HEK293T (cell line): ENCODE results near the gene HPCAL1.

Source experiments
- CTCF ChIA-PET: fragments of 350-600 bp; formaldehyde crosslinking; extraction: SDS; loops from one replicate; lab custom pipeline; 2021; ENCODE audit warnings: antibody characterized with exemption, inconsistent platforms; lab: Yijun Ruan, JAX
- POLR2A ChIA-PET: fragments of 350-600 bp; formaldehyde crosslinking; extraction: SDS; loops from one replicate; lab custom pipeline; 2020; ENCODE audit warnings: antibody characterized with exemption, inconsistent platforms; lab: Yijun Ruan, JAX
- DNase-seq: peaks from one replicate; pipeline ENCODE4 v3.0.0; 2012; ENCODE audit warnings: mixed read lengths; ENCODE audit errors: extremely low spot score
- ARNT ChIP-seq: fragments of 450-650 bp; IDR thresholded peaks from 2 replicates; pipeline ENCODE4 v1.6.1; 2017; ENCODE audit warnings: mild to moderate bottlenecking
- BHLHE40 ChIP-seq: fragments of 450-650 bp; IDR thresholded peaks from 2 replicates; pipeline ENCODE4 v1.6.1; 2016; ENCODE audit warnings: mild to moderate bottlenecking, moderate library complexity, borderline replicate concordance
- CTBP1 ChIP-seq: fragments of 450-650 bp; IDR thresholded peaks from 2 replicates; pipeline ENCODE4 v1.6.1; 2016; ENCODE audit warnings: borderline replicate concordance
- ELF4 ChIP-seq: fragments of 450-650 bp; IDR thresholded peaks from 2 replicates; pipeline ENCODE4 v1.6.1; 2017; ENCODE audit warnings: antibody characterized with exemption
- FOXA1 ChIP-seq: fragments of 450-650 bp; IDR thresholded peaks from 2 replicates; pipeline ENCODE4 v1.6.1; 2016; ENCODE audit warnings: mild to moderate bottlenecking
- FOXK2 ChIP-seq: fragments of 450-650 bp; IDR thresholded peaks from 2 replicates; pipeline ENCODE4 v1.6.1; 2016; ENCODE audit warnings: mild to moderate bottlenecking
- FOXM1 ChIP-seq: fragments of 450-650 bp; IDR thresholded peaks from 2 replicates; pipeline ENCODE4 v1.6.1; 2017; ENCODE audit warnings: mild to moderate bottlenecking, borderline replicate concordance
- HDGF ChIP-seq: fragments of 450-650 bp; IDR thresholded peaks from 2 replicates; pipeline ENCODE4 v1.6.1; 2017; ENCODE audit warnings: antibody characterized with exemption, borderline replicate concordance
- L3MBTL2 ChIP-seq: fragments of 450-650 bp; conservative IDR thresholded peaks from 2 replicates; pipeline ENCODE4 v1.6.1; 2016; ENCODE audit warnings: mild to moderate bottlenecking
- LEF1 ChIP-seq: fragments of 450-650 bp; IDR thresholded peaks from 2 replicates; pipeline ENCODE4 v1.6.1; 2017; ENCODE audit warnings: mild to moderate bottlenecking, borderline replicate concordance
- NFRKB ChIP-seq: fragments of 450-650 bp; IDR thresholded peaks from 2 replicates; pipeline ENCODE4 v1.6.1; 2016; ENCODE audit warnings: mild to moderate bottlenecking, moderate library complexity
- PKNOX1 ChIP-seq: fragments of 450-650 bp; IDR thresholded peaks from 2 replicates; pipeline ENCODE4 v1.6.1; 2016
- SP1 ChIP-seq: fragments of 450-650 bp; IDR thresholded peaks from 2 replicates; pipeline ENCODE4 v1.6.1; 2017
- SUZ12 ChIP-seq: fragments of 450-650 bp; IDR thresholded peaks from 2 replicates; pipeline ENCODE4 v1.6.1; 2016; ENCODE audit warnings: mild to moderate bottlenecking
- TARDBP ChIP-seq: fragments of 450-650 bp; IDR thresholded peaks from 2 replicates; pipeline ENCODE4 v1.6.1; 2016
- ZNF384 ChIP-seq: fragments of 450-650 bp; IDR thresholded peaks from 2 replicates; pipeline ENCODE4 v1.6.1; 2016

Gene HPCAL1

GRCh38 chr2:10366601-10367270 lies 64.0 kb downstream of the HPCAL1 start:
- no peak for DNase-seq
- POLR2A ChIA-PET, result no interaction called here
- TF ChIP-seq SUZ12, result no peak
- TF ChIP-seq FOXK2, result no peak
- TF ChIP-seq NFRKB, result no peak
- TF ChIP-seq CTBP1, result no peak
- no peak for TF ChIP-seq HDGF
- no peak for TF ChIP-seq BHLHE40
- TF ChIP-seq ZNF384, result no peak
- CTCF ChIA-PET, result no interaction called here

DNA sequence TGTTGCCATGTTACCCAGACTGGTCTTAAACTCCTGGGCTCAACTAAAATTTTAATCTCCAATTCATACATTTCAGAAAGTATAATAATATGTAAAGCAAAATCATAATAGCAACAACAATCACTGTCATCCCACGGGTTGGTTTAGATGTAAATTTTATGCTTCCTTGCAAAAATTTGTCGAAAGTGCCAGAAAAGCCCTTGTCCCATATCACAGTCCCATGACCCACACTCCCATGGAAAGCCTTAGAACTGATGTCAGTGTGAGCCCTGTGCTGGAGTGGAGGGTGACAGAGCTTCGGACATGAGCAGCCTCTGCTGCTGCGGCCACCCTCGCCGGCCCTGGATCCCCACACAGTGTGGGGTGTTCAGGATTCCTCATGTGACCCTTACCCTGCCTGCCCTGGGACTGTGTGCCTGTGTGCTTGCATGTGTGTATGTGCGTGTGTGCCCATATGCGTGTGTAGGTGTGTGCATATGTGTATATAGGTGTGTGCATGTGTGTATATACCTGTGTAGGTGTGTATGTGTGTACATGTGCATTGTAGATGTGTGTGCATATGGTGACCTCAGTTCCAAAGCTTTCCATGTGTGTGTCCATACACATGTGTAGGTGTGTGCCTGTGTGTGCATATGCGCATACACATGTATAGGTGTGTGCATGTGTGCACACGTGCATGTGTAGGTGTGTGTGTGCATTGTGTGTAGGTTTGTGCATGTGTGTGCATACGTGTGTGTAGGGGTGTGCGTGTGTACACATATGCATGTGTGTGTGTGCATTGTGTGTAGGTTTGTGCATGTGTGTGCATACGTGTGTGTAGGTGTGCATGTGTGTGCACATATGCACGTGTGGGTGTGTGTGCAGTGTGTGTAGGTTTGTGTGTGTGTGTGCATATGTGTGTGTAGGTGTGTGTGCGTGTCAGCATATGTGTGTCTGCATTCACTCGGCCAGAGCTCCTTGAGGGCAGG lies 65.1 kb downstream of the HPCAL1 start:
- TF ChIP-seq L3MBTL2 (no peak), SUZ12 (no peak), ELF4 (no peak), PKNOX1 (no peak), ZNF384 (no peak), TARDBP (no peak), HDGF (no peak), FOXA1 (no peak), BHLHE40 (no peak), NFRKB (no peak), SP1 (no peak), FOXM1 (no peak), FOXK2 (no peak), ARNT (no peak), CTBP1 (no peak), LEF1 (no peak)
- ChIA-PET CTCF (no interaction called here), POLR2A (no interaction called here)
- no peak for DNase-seq

- CTCF ChIA-PET, result no interaction called here
- POLR2A ChIA-PET, result no interaction called here
- no peak for DNase-seq
- TF ChIP-seq SP1, result no peak
Observed at GRCh38 chr2:10368491-10369231, 66.0 kb downstream of the HPCAL1 start.

GRCh38 chr2:10369269-10370255 lies 66.9 kb downstream of the HPCAL1 start:
- no peak for DNase-seq
- ChIA-PET CTCF (no interaction called here), POLR2A (no interaction called here)
- TF ChIP-seq PKNOX1 (no peak), ARNT (no peak), TARDBP (no peak), HDGF (no peak), LEF1 (no peak), FOXK2 (no peak), ZNF384 (no peak), FOXA1 (no peak), ELF4 (no peak), CTBP1 (no peak), BHLHE40 (no peak), SUZ12 (no peak), L3MBTL2 (no peak), SP1 (no peak), FOXM1 (no peak), NFRKB (no peak)

DNA sequence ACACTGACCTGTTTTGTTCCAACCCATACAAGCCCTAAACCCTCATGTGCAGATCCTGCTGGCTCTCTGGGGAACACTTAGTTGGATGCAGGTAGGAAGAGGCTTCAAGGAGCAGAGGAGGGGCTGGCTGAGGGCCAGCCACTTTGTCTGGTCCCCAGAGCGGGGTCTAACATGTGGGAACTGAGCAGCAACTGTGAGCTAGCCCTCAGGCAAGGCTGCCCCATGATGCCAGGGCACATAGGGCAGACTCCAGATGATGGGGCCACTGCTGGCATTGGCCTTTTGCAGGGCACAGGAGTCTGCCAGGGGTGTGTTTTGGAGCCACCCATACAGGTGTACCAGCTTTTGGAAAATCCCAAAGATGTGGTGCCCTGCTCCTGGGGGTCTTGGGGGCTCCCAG lies 67.7 kb downstream of the HPCAL1 start:
- POLR2A ChIA-PET, result no interaction called here
- TF ChIP-seq TARDBP (no peak), ELF4 (no peak), SP1 (no peak), SUZ12 (no peak), L3MBTL2 (no peak), NFRKB (no peak), ARNT (no peak), FOXA1 (no peak), FOXK2 (no peak), HDGF (no peak), FOXM1 (no peak)
- CTCF ChIA-PET, result no interaction called here
- DNase-seq, result no peak
